ENCODE results near the gene THAP8.
A peak's percentile ranks its signal among the peaks of the same experiment; 100 is the strongest.
"Not testable (repeated sequence)": the region's sequence is repeated elsewhere in the genome, so short reads cannot be mapped to it uniquely, and the experiment has no call there.

Gene THAP8

GRCh38 chr19:36067681-36068080, 13.6 kb upstream of the THAP8 start:
- no peak for DNase-seq

- no peak for DNase-seq
Measured at GRCh38 chr19:36064826-36065225, 10.7 kb upstream of the THAP8 start.

GRCh38 chr19:36061367-36061766, 7.3 kb upstream of the THAP8 start:
- DNase-seq: no peak

GRCh38 chr19:36060430-36060829, 6.3 kb upstream of the THAP8 start:
- DNase-seq: no peak

- no peak for DNase-seq
Measured at GRCh38 chr19:36059180-36059910, 5.3 kb upstream of the THAP8 start.

GRCh38 chr19:36058481-36059179, 4.5 kb upstream of the THAP8 start:
- no peak for DNase-seq

GRCh38 chr19:36054733-36055686, 925 bp upstream of the THAP8 start, which contains the start of gene WDR62:
WDR62 (plus strand) TSS chr19:36054897; CDS start chr19:36054972, 75 bp downstream.
- DNase-seq: peak; percentile 97

GRCh38 chr19:36051637-36052036, 2.4 kb downstream of the THAP8 start:
- peak; percentile 22 for DNase-seq

- peak; percentile 32 for DNase-seq
Measured at GRCh38 chr19:36051236-36051635, 2.8 kb downstream of the THAP8 start.

GRCh38 chr19:36049080-36049698, 4.9 kb downstream of the THAP8 start:
- no peak for DNase-seq

GRCh38 chr19:36047835-36048234, 6.2 kb downstream of the THAP8 start:
- no peak for DNase-seq

- no peak for DNase-seq
Measured at GRCh38 chr19:36046443-36047050, 7.5 kb downstream of the THAP8 start.

- no peak for DNase-seq
Measured at GRCh38 chr19:36043952-36044351, 10.1 kb downstream of the THAP8 start.

- no peak for DNase-seq
Measured at GRCh38 chr19:36041831-36042230, 12.3 kb downstream of the THAP8 start.

GRCh38 chr19:36041092-36041491, 13.0 kb downstream of the THAP8 start:
- not testable (repeated sequence) for DNase-seq

- no peak for DNase-seq
Measured at GRCh38 chr19:36040495-36040894, 13.6 kb downstream of the THAP8 start.

- DNase-seq: peak; percentile 91
Measured at GRCh38 chr19:36032251-36033104, 21.6 kb downstream of the THAP8 start, which contains the start of gene CLIP3. CLIP3 (minus strand) TSS chr19:36032873; CDS start chr19:36032357, 516 bp downstream.

- DNase-seq: no peak
Measured at GRCh38 chr19:36031308-36031707, 22.8 kb downstream of the THAP8 start.

GRCh38 chr19:36030264-36031148, 23.6 kb downstream of the THAP8 start:
- DNase-seq: no peak
